ENCODE results near the gene RNU6-1. TPM values are rescaled to one million over a fixed set of nuclear protein-coding genes. Genes with fewer than 3 reads are reported as not detected.

RNU6-1 gene
- total RNA-seq, 1 donor from 2014 or later = not detected

GRCh38 chr15:67862750-67863441 lies 23.1 kb upstream of the RNU6-1 start:
- DNase-seq (no peak), ATAC-seq (ENCODE audit: poor library complexity) (no peak)
- intact Hi-C loops (cut with DNase I) = loop anchor here (2.0 kb wide), 1 partner anchor 292 kb away; no protein-coding TSS in a partner anchor

GRCh38 chr15:67861983-67862382 lies 22.1 kb upstream of the RNU6-1 start:
- DNase-seq (no peak), ATAC-seq (ENCODE audit: poor library complexity) (no peak)
- intact Hi-C loops (cut with DNase I) = loop anchor here (2.0 kb wide), 1 partner anchor 293 kb away; no protein-coding TSS in a partner anchor

GRCh38 chr15:67859331-67859946 lies 19.6 kb upstream of the RNU6-1 start:
- DNase-seq (no peak), ATAC-seq (ENCODE audit: poor library complexity) (no peak)
- intact Hi-C loops (cut with DNase I) = no loop called here

GRCh38 chr15:67857220-67857619 lies 17.4 kb upstream of the RNU6-1 start:
- ATAC-seq (ENCODE audit: poor library complexity) (no peak), DNase-seq (no peak)
- intact Hi-C loops (cut with DNase I) = no loop called here

- ATAC-seq (ENCODE audit: poor library complexity) = no peak
- no peak for DNase-seq
- intact Hi-C loops (cut with DNase I) = no loop called here
Measured at GRCh38 chr15:67855842-67856241, 16.0 kb upstream of the RNU6-1 start.

DNA sequence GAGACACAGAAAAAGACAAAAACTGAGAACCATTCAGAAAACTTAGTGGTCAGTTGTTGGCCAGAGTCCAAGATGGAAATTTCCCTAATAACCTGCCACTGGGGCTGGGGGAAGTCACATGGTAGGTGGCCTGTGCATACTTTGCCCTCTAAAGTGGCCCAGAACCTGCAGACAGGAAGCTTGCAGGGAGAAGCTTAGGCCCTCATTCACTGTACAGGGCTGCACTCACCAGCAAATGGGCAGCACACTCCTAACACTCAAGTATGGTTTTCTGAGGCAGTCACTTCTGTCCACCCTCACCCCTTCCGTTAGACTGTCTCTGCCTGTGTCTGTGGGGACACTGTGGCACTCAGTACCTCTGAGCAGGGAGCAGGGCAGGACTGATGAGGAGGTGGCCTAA lies 14.5 kb upstream of the RNU6-1 start:
- no peak for DNase-seq
- intact Hi-C loops (cut with DNase I) = no loop called here
- ATAC-seq (ENCODE audit: poor library complexity) = no peak

DNA sequence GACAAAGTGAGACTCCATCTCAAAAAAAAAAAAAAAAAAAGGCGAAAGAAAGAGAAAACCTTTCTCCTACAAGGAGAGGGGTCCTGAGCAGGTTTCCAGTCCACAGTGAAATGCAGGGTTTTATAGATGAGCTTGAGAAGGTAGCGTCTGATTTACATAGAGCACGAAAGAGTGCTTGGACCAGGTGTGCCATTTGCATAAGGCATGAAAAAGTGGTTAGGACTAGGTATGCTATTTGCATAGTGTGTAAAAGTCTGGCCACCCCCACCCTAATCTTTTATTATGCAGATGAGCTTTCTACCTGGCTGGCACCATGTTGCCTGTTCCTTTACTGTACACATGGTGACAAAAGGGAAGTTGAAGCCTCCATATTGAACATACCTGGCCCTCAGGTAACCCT lies 13.6 kb upstream of the RNU6-1 start:
- ATAC-seq (ENCODE audit: poor library complexity) = no peak
- DNase-seq = no peak
- intact Hi-C loops (cut with DNase I) = no loop called here

DNA sequence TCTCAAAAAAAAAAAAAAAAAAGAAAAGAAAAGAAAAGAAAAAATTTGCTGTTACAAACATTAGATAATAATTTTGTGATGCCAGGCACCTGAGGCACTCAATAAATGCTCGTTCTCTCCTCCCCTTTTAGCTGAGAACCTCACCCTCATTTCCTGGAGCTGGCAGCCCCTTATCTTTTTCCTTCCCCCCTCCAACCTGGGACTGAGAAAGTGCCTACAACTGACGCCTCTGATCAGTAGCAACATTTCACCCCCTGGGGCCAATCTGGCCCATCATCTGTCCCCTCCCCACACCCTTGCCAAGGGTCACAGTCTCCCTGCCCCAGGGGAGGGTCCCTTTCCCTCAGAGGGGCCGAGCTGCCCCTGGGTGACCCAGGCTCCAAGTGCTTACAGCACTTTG lies 12.6 kb upstream of the RNU6-1 start:
- no peak for ATAC-seq (ENCODE audit: poor library complexity)
- DNase-seq = no peak
- intact Hi-C loops (cut with DNase I) = no loop called here

GRCh38 chr15:67850994-67851571 lies 11.2 kb upstream of the RNU6-1 start:
- DNase-seq (no peak), ATAC-seq (ENCODE audit: poor library complexity) (no peak)
- intact Hi-C loops (cut with DNase I) = no loop called here

- intact Hi-C loops (cut with DNase I) = no loop called here
- no peak for ATAC-seq (ENCODE audit: poor library complexity)
- DNase-seq = no peak
Measured at GRCh38 chr15:67850336-67850735, 10.5 kb upstream of the RNU6-1 start.

DNA sequence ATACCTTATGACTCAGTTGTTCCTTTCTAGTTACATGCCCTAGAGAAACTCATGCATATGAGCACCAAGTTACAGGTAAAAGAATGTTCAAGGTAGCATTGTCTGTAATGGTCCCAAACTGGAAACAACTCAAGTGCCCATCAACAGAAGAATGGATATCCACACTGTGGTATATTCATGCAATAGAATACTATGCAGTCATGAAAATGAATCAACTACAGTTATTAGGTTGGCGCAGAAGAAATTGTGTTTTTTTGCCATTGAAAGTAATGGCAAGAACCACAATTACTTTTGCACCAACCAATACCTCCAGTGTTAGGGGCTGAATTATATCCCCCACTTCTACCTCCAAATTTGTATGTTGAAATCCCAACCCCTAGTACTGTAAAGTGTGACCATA lies 9.7 kb upstream of the RNU6-1 start:
- no peak for ATAC-seq (ENCODE audit: poor library complexity)
- intact Hi-C loops (cut with DNase I) = no loop called here
- DNase-seq = no peak

DNA sequence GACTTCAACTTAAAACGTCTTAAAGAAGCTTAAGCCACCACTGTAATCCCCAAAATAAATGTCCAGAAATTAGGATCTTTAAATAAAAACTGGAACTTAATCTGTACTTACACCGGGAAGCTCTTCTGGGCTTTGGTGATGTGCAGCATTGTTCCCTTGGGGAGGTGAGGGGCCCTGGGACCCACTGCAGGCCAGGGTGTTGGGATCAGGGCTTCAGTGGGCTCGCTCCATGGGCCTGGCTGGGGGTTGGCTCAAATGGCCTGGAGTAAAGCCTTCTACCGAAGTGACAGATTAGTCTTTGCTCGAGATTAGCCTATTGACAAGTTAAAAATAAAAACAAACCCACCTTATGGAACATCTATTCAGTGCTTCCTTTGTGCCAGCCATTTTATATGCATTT lies 6.1 kb upstream of the RNU6-1 start:
- DNase-seq = no peak
- intact Hi-C loops (cut with DNase I) = no loop called here
- ATAC-seq (ENCODE audit: poor library complexity) = no peak

GRCh38 chr15:67843571-67844387 lies 3.9 kb upstream of the RNU6-1 start:
- DNase-seq (no peak), ATAC-seq (ENCODE audit: poor library complexity) (no peak)
- intact Hi-C loops (cut with DNase I) = no loop called here

- no peak for DNase-seq
- ATAC-seq (ENCODE audit: poor library complexity) = no peak
- intact Hi-C loops (cut with DNase I) = no loop called here
Measured at GRCh38 chr15:67843092-67843501, 3.3 kb upstream of the RNU6-1 start.

DNA sequence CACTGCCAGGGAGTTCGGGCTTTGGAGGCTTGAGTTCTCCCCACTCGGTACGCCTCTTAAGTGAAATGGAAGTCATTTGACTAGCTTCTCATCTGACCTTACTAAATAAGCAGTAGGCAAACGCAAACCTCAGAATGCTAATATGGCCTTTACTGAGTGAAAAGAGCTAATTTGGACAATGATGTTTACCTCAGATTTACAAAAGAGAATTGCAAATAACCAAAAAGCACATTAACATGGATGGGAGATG lies 1.6 kb upstream of the RNU6-1 start:
- intact Hi-C loops (cut with DNase I) = no loop called here
- DNase-seq (no peak), ATAC-seq (ENCODE audit: poor library complexity) (no peak)

DNA sequence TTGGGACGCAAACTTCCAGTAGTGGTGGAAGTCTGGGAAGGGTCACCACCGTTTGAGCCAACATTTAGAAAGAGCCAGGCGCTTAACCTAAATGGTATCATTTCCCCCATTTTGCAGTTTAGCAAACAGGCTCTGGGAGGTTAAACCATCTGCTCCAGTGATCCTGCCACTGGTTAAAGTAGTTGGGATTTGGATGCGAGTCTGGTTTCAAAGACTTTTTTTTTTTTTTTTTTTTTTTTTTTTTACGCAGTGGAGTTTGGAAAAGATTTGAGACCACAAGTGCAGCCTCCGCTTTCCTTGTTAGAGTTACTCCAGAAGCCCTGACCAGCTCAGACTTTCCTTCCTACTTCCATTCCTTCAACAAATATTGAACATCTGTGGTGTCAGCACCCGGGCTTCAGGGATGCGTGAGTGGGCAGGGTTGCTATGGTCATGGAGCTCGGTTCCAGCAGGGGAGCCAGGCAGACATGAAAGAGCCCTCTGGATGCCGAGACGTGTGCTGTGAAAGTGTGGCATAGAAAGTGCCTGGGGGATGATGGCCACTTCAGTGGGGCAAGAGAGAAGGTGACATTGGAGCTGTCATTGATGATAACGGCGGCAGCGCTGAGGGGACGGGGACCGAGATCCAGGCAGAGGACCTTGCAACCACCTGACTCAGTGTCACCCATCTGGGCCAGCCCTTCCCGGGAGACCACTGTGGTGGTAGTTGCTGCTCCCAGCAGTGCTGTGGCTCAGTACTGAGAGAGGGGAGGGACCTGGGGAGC lies 1.1 kb upstream of the RNU6-1 start:
- DNase-seq (no peak), ATAC-seq (ENCODE audit: poor library complexity) (peak; percentile 4)
- intact Hi-C loops (cut with DNase I) = no loop called here

DNA sequence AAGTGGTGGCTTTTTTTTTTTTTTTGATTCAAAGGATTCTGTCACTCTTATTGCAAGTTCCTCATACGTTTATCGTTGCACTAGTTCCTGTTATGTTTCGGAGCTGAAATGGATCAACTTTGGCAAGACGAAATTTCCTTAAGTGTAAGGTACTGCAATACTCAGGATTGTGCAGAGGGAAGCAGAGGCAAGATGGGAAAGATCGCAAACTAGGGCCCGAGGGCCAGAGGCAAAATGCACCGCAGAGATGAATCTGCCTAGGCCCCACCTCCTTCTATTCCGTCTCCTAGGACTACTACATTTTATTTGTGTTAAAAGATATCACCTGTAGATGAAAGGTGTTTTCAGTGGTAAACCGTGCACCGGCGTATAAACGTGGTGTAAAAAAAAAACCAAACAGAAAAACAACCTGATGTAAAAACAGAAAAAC lies 331 bp downstream of the RNU6-1 start:
- ATAC-seq (ENCODE audit: poor library complexity) (peak; percentile 19), DNase-seq (no peak)
- intact Hi-C loops (cut with DNase I) = loop anchor here (5.0 to 10.0 kb wide), 2 partner anchors 337 to 895 kb away; no protein-coding TSS in a partner anchor

GRCh38 chr15:67838789-67839332 lies 984 bp downstream of the RNU6-1 start:
- intact Hi-C loops (cut with DNase I) = loop anchor here (5.0 to 10.0 kb wide), 2 partner anchors 337 to 894 kb away; no protein-coding TSS in a partner anchor
- peak; percentile 78 for DNase-seq
- ATAC-seq (ENCODE audit: poor library complexity) = peak; percentile 59
